Measurements from ENCODE around the gene BTN3A1.

BTN3A1 gene

DNA sequence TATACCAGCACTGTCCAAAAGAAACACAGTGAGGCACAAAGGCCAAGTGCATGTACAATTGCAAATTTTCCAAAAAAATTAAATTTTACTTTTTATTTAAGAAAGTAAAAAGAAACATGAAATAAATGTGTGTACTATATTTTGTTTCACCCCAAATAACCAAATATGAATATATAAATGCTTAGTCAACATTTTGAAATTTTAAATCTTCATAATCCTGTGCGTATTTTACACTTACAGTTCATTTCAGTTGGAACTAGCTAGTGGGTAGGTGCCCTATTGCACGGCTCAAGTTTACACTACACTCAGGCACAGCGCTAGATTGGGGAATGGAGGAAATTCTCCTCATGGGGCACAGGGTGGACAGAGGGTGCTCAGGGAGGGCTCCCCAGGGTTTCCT, 20.3 kb downstream of the BTN3A1 start:
- H3K4me3 ChIP-seq (ENCODE audit: low read depth, low read length): peak overlapping the region; percentile 84
- TF ChIP-seq, protein P1, sequence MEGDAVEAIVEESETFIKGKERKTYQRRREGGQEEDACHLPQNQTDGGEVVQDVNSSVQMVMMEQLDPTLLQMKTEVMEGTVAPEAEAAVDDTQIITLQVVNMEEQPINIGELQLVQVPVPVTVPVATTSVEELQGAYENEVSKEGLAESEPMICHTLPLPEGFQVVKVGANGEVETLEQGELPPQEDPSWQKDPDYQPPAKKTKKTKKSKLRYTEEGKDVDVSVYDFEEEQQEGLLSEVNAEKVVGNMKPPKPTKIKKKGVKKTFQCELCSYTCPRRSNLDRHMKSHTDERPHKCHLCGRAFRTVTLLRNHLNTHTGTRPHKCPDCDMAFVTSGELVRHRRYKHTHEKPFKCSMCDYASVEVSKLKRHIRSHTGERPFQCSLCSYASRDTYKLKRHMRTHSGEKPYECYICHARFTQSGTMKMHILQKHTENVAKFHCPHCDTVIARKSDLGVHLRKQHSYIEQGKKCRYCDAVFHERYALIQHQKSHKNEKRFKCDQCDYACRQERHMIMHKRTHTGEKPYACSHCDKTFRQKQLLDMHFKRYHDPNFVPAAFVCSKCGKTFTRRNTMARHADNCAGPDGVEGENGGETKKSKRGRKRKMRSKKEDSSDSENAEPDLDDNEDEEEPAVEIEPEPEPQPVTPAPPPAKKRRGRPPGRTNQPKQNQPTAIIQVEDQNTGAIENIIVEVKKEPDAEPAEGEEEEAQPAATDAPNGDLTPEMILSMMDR (IDR thresholded peaks at IDR 0.05; ENCODE audit: low read depth, low read length): no peak

DNA sequence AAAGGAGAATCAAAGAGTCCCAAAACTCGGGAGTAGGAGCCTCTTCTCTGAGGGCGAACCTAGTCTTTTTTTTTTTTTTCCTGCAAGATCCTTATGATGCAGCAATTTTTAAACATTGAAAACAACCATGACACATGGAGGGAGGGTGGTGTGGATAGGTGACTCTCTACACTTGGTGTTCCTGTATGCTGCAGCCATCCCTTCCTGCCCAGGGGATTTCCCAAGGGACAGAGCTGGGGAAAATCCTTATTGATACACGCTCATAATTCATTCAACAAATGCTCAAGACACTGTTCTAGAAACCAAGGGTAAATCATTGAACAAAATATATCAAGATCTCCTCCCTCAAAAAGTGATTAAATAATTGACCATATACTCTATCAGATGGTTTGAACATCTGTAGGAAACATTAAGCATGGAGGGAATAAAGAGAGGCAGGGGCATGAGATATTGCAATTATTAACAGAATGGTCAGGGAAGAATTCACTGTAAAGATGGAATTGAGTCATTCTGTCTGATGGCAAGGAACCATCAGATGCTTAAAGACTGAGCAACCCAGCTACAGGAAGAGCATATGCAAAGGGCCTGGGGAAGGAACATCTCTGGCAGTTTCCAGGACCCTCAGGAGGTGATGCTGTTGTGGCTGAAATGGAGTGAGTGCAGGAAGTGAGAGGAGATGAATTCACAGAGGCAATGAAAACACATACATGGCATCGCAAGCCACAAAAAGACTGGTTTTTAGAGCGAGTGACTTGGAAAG, 24.8 kb downstream of the BTN3A1 start:
- TF ChIP-seq, protein P1 (IDR thresholded peaks at IDR 0.05; ENCODE audit: low read depth, low read length): no peak
- no peak overlapping the region for H3K4me3 ChIP-seq (ENCODE audit: low read depth, low read length)

GRCh38 chr6:26427451-26427809, 25.4 kb downstream of the BTN3A1 start:
- H3K4me3 ChIP-seq (ENCODE audit: low read depth, low read length): no peak overlapping the region
- TF ChIP-seq, protein P1 (IDR thresholded peaks at IDR 0.05; ENCODE audit: low read depth, low read length): no peak

DNA sequence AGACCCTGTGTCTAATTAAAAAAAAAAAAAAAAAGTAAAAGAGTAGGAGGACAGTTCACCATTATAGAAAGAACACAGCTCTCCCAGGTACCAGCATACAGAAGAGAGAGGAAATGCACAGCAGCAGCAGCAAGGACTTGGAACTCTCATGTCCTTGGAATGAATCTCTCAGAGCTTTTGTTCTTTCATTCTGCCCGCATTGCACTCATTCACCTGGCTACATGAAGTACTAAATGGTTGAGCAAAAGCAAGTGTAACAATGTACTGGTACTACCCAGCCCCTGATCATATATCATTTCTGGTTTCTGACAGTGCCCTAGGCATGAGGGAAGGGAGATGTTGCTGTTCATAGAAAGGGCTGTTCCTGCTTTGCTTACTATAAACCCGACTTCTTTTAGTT, 26.1 kb downstream of the BTN3A1 start:
- TF ChIP-seq, protein P1 (IDR thresholded peaks at IDR 0.05; ENCODE audit: low read depth, low read length): no peak
- no peak overlapping the region for H3K4me3 ChIP-seq (ENCODE audit: low read depth, low read length)

DNA sequence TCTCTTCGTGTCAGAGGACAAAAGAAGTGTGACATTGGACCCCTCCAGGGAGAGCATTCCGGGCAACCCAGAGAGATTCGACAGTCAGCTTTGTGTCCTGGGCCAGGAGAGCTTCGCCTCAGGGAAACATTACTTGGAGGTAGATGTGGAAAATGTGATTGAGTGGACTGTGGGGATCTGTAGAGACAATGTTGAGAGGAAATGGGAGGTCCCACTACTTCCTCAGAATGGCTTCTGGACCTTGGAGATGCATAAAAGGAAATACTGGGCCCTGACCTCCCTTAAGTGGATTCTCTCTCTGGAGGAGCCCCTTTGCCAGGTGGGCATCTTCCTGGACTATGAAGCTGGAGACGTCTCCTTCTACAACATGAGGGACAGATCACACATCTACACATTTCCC, 28.7 kb downstream of the BTN3A1 start:
- TF ChIP-seq, protein P1 (IDR thresholded peaks at IDR 0.05; ENCODE audit: low read depth, low read length): no peak
- no peak overlapping the region for H3K4me3 ChIP-seq (ENCODE audit: low read depth, low read length)

- no peak overlapping the region for H3K4me3 ChIP-seq (ENCODE audit: low read depth, low read length)
- TF ChIP-seq, protein P1 (IDR thresholded peaks at IDR 0.05; ENCODE audit: low read depth, low read length): no peak
Measured at GRCh38 chr6:26431258-26432172, 29.4 kb downstream of the BTN3A1 start.
